Pancreas (tissue), 10 donors: ENCODE measurements around the gene CYP1A2. TPM values are rescaled to one million over a fixed set of nuclear protein-coding genes. Genes with fewer than 3 reads are reported as not detected.
"Not testable (repeated sequence)": the region's sequence is repeated elsewhere in the genome, so short reads cannot be mapped to it uniquely, and the experiment has no call there.

Experiments
- ATAC-seq, 4 donors: fragments of 200-7000 bp; cut with Tn5 transposase; one replicate each; pipeline versions ENCODE4 v1.8.0 to v1.9.1; 2020; ENCODE audit warnings: mild to moderate bottlenecking in 4 of 4, moderate library complexity in 4 of 4
- DNase-seq, 6 donors: peaks; one replicate each; pipeline ENCODE4 v3.0.0-alpha.2; 2020
- FAIRE-seq: peaks from 2 replicates; lab custom pipeline; 2012; peaks lifted over from hg19 to GRCh38; lab: Jason Lieb, UNC
- H3K27ac ChIP-seq, 4 donors: fragments of 200-600 bp; sonication (generic); 1 replicate in 3 of 4; 2 replicates in 1 of 4; pipeline versions ENCODE4 v1.5.0 to v1.8.0; 2020
- H3K27me3 ChIP-seq, 4 donors: fragments of 200-600 bp; one replicate each; pipeline ENCODE4 v1.8.0; 2021
- H3K36me3 ChIP-seq, 3 donors: fragments of 200-600 bp; sonication (generic) in 1 of 3; one replicate each; pipeline versions ENCODE4 v1.5.0 to v1.8.0; 2020 to 2021
- H3K4me1 ChIP-seq, 3 donors: fragments of 200-600 bp; one replicate each; pipeline ENCODE4 v1.8.0; 2021
- H3K4me3 ChIP-seq, 4 donors: fragments of 200-600 bp; sonication (generic) in 2 of 4; one replicate each; pipeline versions ENCODE4 v1.5.0 to v1.8.0; 2020 to 2021
- H3K9me3 ChIP-seq, 4 donors: fragments of 200-600 bp; one replicate each; pipeline ENCODE4 v1.8.0; 2021
- CTCF ChIP-seq, 4 donors: fragments of 200-600 bp; sonication (generic) in 3 of 4; IDR thresholded peaks; one replicate each; pipeline versions ENCODE4 v1.5.0 to v1.8.0; 2021; ENCODE audit warnings: antibody characterized with exemption in 4 of 4
- WGBS, 2 donors: extraction: QIAGEN DNeasy Blood & Tissue Kit; methylation state at CpG; one replicate each; pipeline ENCODE4 v1.1.7; 2013; 5-methylcytosine and 5-hydroxymethylcytosine counted together
- intact Hi-C, 3 donors: fragments of 100-400 bp; cut with DNase I; formaldehyde crosslinking; loops; one replicate each; pipeline versions ENCODE4 v1.11.1 to v1.14.2; 2022
- polyA plus RNA-seq, 2 donors: library from polyadenylated mRNA; stranded (reverse); fragments of 200-250 nt; gene quantifications; one replicate each; pipeline ENCODE4 v1.2.3, GENCODE V29; 2013
- total RNA-seq, 6 donors: library from RNA; stranded (reverse); fragmentation: NEBNext Ultra II Directional in 4 of 6; extraction: Animal tissue kit (Norgen Biotek cat#: 25700) in 4 of 6; gene quantifications; one replicate each; pipeline versions ENCODE4 v1.2.1 to v1.2.4, GENCODE V29; 2021 to 2023
- donor health status: healthy with polysubstance abuse.
- donor health status: DM: no; HTN: no; CAD: no; lungs with moderate emphysema.
- donor health status: DM: no; HTN: no; CAD: no.
- donor health status: control.
- donor health status: control.
- donor health status: Bipolar disorder and iron deficiency.
- donor health status: DM: yes; HTN: yes; CAD: no.
- donor health status: DM: no; HTN: no; CAD: no.
- donor health status: DM: no; HTN: no; CAD: no.
- donor health status: DM: yes; HTN: yes; CAD: no.

CYP1A2 gene
- total and polyA plus RNA-seq, 8 donors = 0.06 TPM; not detected in 7

- DNase-seq (no peak), FAIRE-seq (no peak), ATAC-seq (no peak)
- WGBS, 2 donors = 75 to 76% methylated on average over 7 of the region's 7 CpGs
- peaks cover 0 to 5% (median 0%) of the 10 kb centered on the region in 3 donors for H3K4me1 ChIP-seq
- no peaks in the 10 kb centered on the region for H3K27me3 ChIP-seq
- H3K36me3 ChIP-seq = no peaks in the 10 kb centered on the region
- intact Hi-C loops = no loop called here
- no peak for TF ChIP-seq CTCF (IDR thresholded peaks at IDR 0.05)
- H3K9me3 ChIP-seq = no peaks in the 10 kb centered on the region
- no peak overlapping the region for H3K27ac ChIP-seq
- H3K4me3 ChIP-seq = no peak overlapping the region
Measured at GRCh38 chr15:74730619-74731316, 17.9 kb upstream of the CYP1A2 start.

DNA sequence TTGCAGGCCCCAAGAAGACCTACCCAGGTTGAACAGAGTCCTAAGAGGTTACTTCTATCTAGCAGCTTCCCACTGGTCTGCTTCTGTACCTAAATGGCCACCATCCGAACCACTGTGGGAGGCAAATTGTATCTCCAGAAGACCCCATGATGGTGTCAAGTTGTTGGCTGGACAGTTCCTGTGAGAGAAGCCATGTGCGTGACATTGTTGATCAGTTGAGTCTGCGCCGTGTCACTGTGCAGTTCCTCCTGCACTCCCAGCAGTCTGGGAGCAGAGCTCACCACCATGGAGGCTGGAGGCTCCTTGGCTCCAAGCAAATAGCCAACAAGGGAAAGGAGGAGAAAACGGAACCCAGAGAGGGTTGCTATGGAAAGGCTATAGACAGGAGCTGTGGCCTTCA is 15.8 kb upstream of the CYP1A2 start:
- H3K27me3 ChIP-seq = no peaks in the 10 kb centered on the region
- 64 to 68% methylated on average over 5 of the region's 5 CpGs for WGBS, 2 donors
- ATAC-seq (no peak), DNase-seq (no peak), FAIRE-seq (no peak)
- TF ChIP-seq CTCF (IDR thresholded peaks at IDR 0.05) = no peak
- no peak overlapping the region for H3K4me3 ChIP-seq
- H3K4me1 ChIP-seq = no peaks in the 10 kb centered on the region
- H3K36me3 ChIP-seq = no peaks in the 10 kb centered on the region
- no peak overlapping the region for H3K27ac ChIP-seq
- intact Hi-C loops = no loop called here
- H3K9me3 ChIP-seq = no peaks in the 10 kb centered on the region

GRCh38 chr15:74733269-74733668 is 15.4 kb upstream of the CYP1A2 start:
- no peaks in the 10 kb centered on the region for H3K27me3 ChIP-seq
- H3K9me3 ChIP-seq = no peaks in the 10 kb centered on the region
- ATAC-seq (no peak), DNase-seq (no peak), FAIRE-seq (no peak)
- H3K4me3 ChIP-seq = no peak overlapping the region
- no peak for TF ChIP-seq CTCF (IDR thresholded peaks at IDR 0.05)
- H3K36me3 ChIP-seq = no peaks in the 10 kb centered on the region
- no peaks in the 10 kb centered on the region for H3K4me1 ChIP-seq
- no peak overlapping the region for H3K27ac ChIP-seq
- intact Hi-C loops = no loop called here
- 78 to 81% methylated on average over 3 of the region's 3 CpGs for WGBS, 2 donors

- H3K4me1 ChIP-seq = no peaks in the 10 kb centered on the region
- H3K9me3 ChIP-seq = no peaks in the 10 kb centered on the region
- FAIRE-seq (no peak), DNase-seq (no peak), ATAC-seq (no peak)
- no peaks in the 10 kb centered on the region for H3K27me3 ChIP-seq
- intact Hi-C loops = no loop called here
- H3K4me3 ChIP-seq = no peak overlapping the region
- TF ChIP-seq CTCF (IDR thresholded peaks at IDR 0.05) = no peak
- no peaks in the 10 kb centered on the region for H3K36me3 ChIP-seq
- H3K27ac ChIP-seq = no peak overlapping the region
- 72 to 82% methylated on average over 3 of the region's 3 CpGs for WGBS, 2 donors
Measured at GRCh38 chr15:74735305-74735704, 13.3 kb upstream of the CYP1A2 start.

- H3K4me1 ChIP-seq, H3K36me3 ChIP-seq, H3K27ac ChIP-seq, DNase-seq, H3K9me3 ChIP-seq, intact Hi-C loops, ATAC-seq, H3K4me3 ChIP-seq, FAIRE-seq, H3K27me3 ChIP-seq: not testable (repeated sequence)
- 56 to 62% methylated on average over 5 of the region's 5 CpGs for WGBS, 2 donors
Measured at GRCh38 chr15:74738239-74738638, 10.4 kb upstream of the CYP1A2 start.
